Measurements from ENCODE around the gene PLD5. TPM values are rescaled to one million over a fixed set of nuclear protein-coding genes. Genes with fewer than 3 reads are reported as not detected.

Gene PLD5
- total RNA-seq, 1 experiment from 2014 or later, result 1.8 TPM

DNA sequence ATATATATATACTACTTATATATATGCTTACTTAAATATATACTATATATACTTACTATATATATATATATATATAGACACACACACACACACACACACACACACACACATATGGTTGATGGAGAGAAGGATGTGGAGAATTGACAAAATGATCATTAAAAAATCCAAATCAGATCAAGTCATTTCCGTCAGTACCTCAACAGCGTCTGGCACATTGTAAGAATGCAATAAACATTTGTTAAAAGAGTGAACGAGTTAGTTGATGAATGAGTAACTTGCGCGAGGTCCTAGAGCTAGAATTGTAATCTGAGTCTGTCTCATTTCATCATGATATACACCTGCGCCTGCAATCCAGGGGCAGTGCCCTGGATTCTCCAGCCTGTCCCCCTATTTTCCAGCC, 282.6 kb downstream of the PLD5 start:
- Histone ChIP-seq H3K9me3 (no peaks in the 10 kb centered on the region), H3K36me3 (ENCODE audit: control insufficient read depth, insufficient read depth, low read length) (no peaks in the 10 kb centered on the region), H3K4me1 (no peaks in the 10 kb centered on the region), H3K4me3 (ENCODE audit: low read depth, low read length) (no peak overlapping the region), H3K27me3 (replicated peaks; ENCODE audit: control insufficient read depth, insufficient read depth, low read length) (no peaks in the 10 kb centered on the region)
- peaks cover 7% of the 10 kb centered on the region for H3K9me3 Mint-ChIP-seq (ENCODE audit: unreplicated experiment)
- TF ChIP-seq, protein P1, sequence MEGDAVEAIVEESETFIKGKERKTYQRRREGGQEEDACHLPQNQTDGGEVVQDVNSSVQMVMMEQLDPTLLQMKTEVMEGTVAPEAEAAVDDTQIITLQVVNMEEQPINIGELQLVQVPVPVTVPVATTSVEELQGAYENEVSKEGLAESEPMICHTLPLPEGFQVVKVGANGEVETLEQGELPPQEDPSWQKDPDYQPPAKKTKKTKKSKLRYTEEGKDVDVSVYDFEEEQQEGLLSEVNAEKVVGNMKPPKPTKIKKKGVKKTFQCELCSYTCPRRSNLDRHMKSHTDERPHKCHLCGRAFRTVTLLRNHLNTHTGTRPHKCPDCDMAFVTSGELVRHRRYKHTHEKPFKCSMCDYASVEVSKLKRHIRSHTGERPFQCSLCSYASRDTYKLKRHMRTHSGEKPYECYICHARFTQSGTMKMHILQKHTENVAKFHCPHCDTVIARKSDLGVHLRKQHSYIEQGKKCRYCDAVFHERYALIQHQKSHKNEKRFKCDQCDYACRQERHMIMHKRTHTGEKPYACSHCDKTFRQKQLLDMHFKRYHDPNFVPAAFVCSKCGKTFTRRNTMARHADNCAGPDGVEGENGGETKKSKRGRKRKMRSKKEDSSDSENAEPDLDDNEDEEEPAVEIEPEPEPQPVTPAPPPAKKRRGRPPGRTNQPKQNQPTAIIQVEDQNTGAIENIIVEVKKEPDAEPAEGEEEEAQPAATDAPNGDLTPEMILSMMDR (IDR thresholded peaks at IDR 0.05; ENCODE audit: insufficient read depth in 1 of 2, low read depth in 1 of 2, low read length in 1 of 2, severe bottlenecking in 1 of 2, unreplicated experiment in 1 of 2), result no peak
- H3K27me3 Mint-ChIP-seq (ENCODE audit: insufficient read depth, unreplicated experiment), result no peaks in the 10 kb centered on the region
- ChIA-PET CTCF (no interaction called here), POLR2A (no interaction called here)
- H3K4me1 Mint-ChIP-seq (ENCODE audit: low read depth, unreplicated experiment), result no peaks in the 10 kb centered on the region
- no peak overlapping the region for H3K27ac Mint-ChIP-seq (ENCODE audit: unreplicated experiment)
- no peaks in the 10 kb centered on the region for H3K36me3 Mint-ChIP-seq (ENCODE audit: insufficient read depth, unreplicated experiment)
- DNase-seq, result no peak
- intact Hi-C loops (cut with micrococcal nuclease; ENCODE audit: unreplicated experiment), result no loop called here
- no TSS peak for BruUV-seq (replicated peaks)
- no peak overlapping the region for H3K4me3 Mint-ChIP-seq (ENCODE audit: unreplicated experiment)

DNA sequence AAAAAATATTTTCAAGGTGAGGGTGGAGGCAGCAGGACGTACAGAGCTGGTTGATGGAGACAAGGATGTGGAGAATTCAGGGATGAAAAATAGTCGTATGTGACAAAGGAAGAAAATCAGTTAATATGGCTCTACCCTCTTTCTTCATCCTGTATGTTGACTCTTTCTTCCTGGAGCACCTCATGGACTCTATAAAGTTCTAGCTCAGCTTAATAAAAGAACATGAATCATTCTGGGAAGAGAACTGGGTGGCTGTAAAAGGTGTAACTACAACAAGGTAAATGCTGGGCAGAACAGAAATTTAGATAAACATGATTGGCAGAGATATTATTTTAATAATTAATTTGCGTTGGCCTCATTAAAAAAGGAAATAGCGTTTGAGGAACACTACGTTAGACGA, 283.8 kb downstream of the PLD5 start:
- no peaks in the 10 kb centered on the region for H3K27me3 Mint-ChIP-seq (ENCODE audit: insufficient read depth, unreplicated experiment)
- DNase-seq, result no peak
- H3K4me3 Mint-ChIP-seq (ENCODE audit: unreplicated experiment), result no peak overlapping the region
- no peaks in the 10 kb centered on the region for H3K4me1 Mint-ChIP-seq (ENCODE audit: low read depth, unreplicated experiment)
- intact Hi-C loops (cut with micrococcal nuclease; ENCODE audit: unreplicated experiment), result no loop called here
- ChIA-PET CTCF (no interaction called here), POLR2A (no interaction called here)
- H3K36me3 Mint-ChIP-seq (ENCODE audit: insufficient read depth, unreplicated experiment), result no peaks in the 10 kb centered on the region
- Histone ChIP-seq H3K4me1 (no peaks in the 10 kb centered on the region), H3K4me3 (ENCODE audit: low read depth, low read length) (no peak overlapping the region), H3K9me3 (no peaks in the 10 kb centered on the region), H3K27me3 (replicated peaks; ENCODE audit: control insufficient read depth, insufficient read depth, low read length) (no peaks in the 10 kb centered on the region), H3K36me3 (ENCODE audit: control insufficient read depth, insufficient read depth, low read length) (no peaks in the 10 kb centered on the region)
- no TSS peak for BruUV-seq (replicated peaks)
- H3K9me3 Mint-ChIP-seq (ENCODE audit: unreplicated experiment), result no peaks in the 10 kb centered on the region
- TF ChIP-seq, protein P1 (IDR thresholded peaks at IDR 0.05; ENCODE audit: insufficient read depth in 1 of 2, low read depth in 1 of 2, low read length in 1 of 2, severe bottlenecking in 1 of 2, unreplicated experiment in 1 of 2), result no peak
- no peak overlapping the region for H3K27ac Mint-ChIP-seq (ENCODE audit: unreplicated experiment)

DNA sequence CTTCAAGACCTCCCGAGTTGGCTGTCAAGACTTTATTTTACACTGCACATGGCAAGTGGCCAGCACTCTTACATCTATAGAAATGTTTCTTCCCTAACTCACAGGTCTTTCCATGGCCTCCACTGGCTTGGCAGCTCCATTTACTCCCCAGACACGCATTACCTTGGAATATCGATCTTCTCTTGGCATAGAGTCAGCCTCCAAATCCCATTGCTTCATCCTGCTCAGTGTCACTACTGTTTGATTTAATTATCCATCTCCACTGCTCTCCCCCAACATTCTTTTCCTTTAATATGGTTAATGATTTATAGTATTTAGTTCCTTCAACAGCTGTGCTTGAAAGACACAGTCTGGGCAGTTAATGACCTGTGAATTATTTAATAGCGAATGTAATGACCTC, 284.4 kb downstream of the PLD5 start:
- no TSS peak for BruUV-seq (replicated peaks)
- no peak for DNase-seq
- POLR2A ChIA-PET, result no interaction called here

More for the DNA sequence above, 284.4 kb downstream of the PLD5 start:
- intact Hi-C loops (cut with micrococcal nuclease; ENCODE audit: unreplicated experiment), result no loop called here
- CTCF ChIA-PET, result no interaction called here
- H3K9me3 ChIP-seq, result no peaks in the 10 kb centered on the region
- no peaks in the 10 kb centered on the region for H3K9me3 Mint-ChIP-seq (ENCODE audit: unreplicated experiment)
- TF ChIP-seq, protein P1 (IDR thresholded peaks at IDR 0.05; ENCODE audit: insufficient read depth in 1 of 2, low read depth in 1 of 2, low read length in 1 of 2, severe bottlenecking in 1 of 2, unreplicated experiment in 1 of 2), result no peak
- H3K4me1 Mint-ChIP-seq (ENCODE audit: low read depth, unreplicated experiment), result no peaks in the 10 kb centered on the region
- no peaks in the 10 kb centered on the region for H3K4me1 ChIP-seq
- no peak overlapping the region for H3K27ac Mint-ChIP-seq (ENCODE audit: unreplicated experiment)
- no peaks in the 10 kb centered on the region for H3K27me3 ChIP-seq (replicated peaks; ENCODE audit: control insufficient read depth, insufficient read depth, low read length)
- H3K36me3 Mint-ChIP-seq (ENCODE audit: insufficient read depth, unreplicated experiment), result no peaks in the 10 kb centered on the region
- no peak overlapping the region for H3K4me3 ChIP-seq (ENCODE audit: low read depth, low read length)
- H3K36me3 ChIP-seq (ENCODE audit: control insufficient read depth, insufficient read depth, low read length), result no peaks in the 10 kb centered on the region
- H3K27me3 Mint-ChIP-seq (ENCODE audit: insufficient read depth, unreplicated experiment), result no peaks in the 10 kb centered on the region
- H3K4me3 Mint-ChIP-seq (ENCODE audit: unreplicated experiment), result no peak overlapping the region
